Activated T-cell treated with anti-CD3 and anti-CD28 coated beads, Interleukin-2, amount 50 U/mL, for 24 hours (primary cell): Measurements from ENCODE around the gene DHFR2.
"Not testable (repeated sequence)": the region's sequence is repeated elsewhere in the genome, so short reads cannot be mapped to it uniquely, and the experiment has no call there.

Experiments used
- DNase-seq: peaks from one replicate; pipeline ENCODE4 v3.0.0-alpha.2; 2020
- H3K27ac Mint-ChIP-seq: 2 replicates; pipeline ENCODE4 v1.8.0; 2020; ENCODE audit warnings: mild to moderate bottlenecking, mixed read lengths
- H3K27me3 Mint-ChIP-seq: 2 replicates; pipeline ENCODE4 v1.8.0; 2020; ENCODE audit warnings: mixed read lengths
- H3K36me3 Mint-ChIP-seq: 2 replicates; pipeline ENCODE4 v1.8.0; 2020; ENCODE audit warnings: low read depth, mixed read lengths
- H3K4me1 Mint-ChIP-seq: 2 replicates; pipeline ENCODE4 v1.8.0; 2020; ENCODE audit warnings: low read depth, mixed read lengths
- H3K4me3 Mint-ChIP-seq: 2 replicates; pipeline ENCODE4 v1.8.0; 2020; ENCODE audit warnings: mild to moderate bottlenecking, moderate library complexity, mixed read lengths
- H3K9me3 Mint-ChIP-seq: 2 replicates; pipeline ENCODE4 v1.8.0; 2020; ENCODE audit warnings: mixed read lengths

Gene DHFR2

GRCh38 chr3:94044100-94044936 is 18.4 kb downstream of the DHFR2 start:
- not testable (repeated sequence) for H3K4me1 Mint-ChIP-seq, H3K4me3 Mint-ChIP-seq, H3K9me3 Mint-ChIP-seq, H3K27ac Mint-ChIP-seq, H3K27me3 Mint-ChIP-seq, DNase-seq
- H3K36me3 Mint-ChIP-seq: peaks cover 24% of the 10 kb centered on the region

DNA sequence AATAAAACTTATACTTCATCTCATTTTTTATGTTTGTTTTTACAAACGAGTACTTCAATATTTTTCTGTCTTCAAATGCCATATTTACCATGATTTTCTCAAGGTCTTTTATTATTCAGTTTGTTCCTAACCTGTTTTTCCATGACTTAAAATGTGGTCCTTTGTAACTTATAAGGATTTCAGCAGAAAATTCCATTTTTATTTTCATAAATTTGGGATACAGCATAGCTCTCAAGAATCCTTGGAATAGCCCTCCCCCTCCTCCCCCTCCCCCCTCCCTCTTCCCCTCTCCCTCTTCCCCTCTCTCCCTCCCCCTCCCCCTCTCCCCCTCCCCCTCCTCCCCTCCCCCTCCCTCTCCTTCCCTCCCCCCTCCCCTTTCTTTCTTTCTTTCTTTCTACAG is 19.4 kb downstream of the DHFR2 start:
- Mint-ChIP-seq H3K9me3 (no peaks in the 10 kb centered on the region), H3K36me3 (peaks cover 24% of the 10 kb centered on the region), H3K4me3 (no peak overlapping the region), H3K4me1 (peaks cover 2% of the 10 kb centered on the region), H3K27ac (peak overlapping the region; percentile 81), H3K27me3 (no peaks in the 10 kb centered on the region)
- no peak for DNase-seq

- Mint-ChIP-seq H3K27me3 (no peaks in the 10 kb centered on the region), H3K9me3 (no peaks in the 10 kb centered on the region), H3K4me1 (no peaks in the 10 kb centered on the region), H3K27ac (no peak overlapping the region), H3K4me3 (no peak overlapping the region), H3K36me3 (peaks cover 15% of the 10 kb centered on the region)
- DNase-seq: no peak
These were observed 25.7 kb downstream of the DHFR2 start for GRCh38 chr3:94036909-94037507.

DNA sequence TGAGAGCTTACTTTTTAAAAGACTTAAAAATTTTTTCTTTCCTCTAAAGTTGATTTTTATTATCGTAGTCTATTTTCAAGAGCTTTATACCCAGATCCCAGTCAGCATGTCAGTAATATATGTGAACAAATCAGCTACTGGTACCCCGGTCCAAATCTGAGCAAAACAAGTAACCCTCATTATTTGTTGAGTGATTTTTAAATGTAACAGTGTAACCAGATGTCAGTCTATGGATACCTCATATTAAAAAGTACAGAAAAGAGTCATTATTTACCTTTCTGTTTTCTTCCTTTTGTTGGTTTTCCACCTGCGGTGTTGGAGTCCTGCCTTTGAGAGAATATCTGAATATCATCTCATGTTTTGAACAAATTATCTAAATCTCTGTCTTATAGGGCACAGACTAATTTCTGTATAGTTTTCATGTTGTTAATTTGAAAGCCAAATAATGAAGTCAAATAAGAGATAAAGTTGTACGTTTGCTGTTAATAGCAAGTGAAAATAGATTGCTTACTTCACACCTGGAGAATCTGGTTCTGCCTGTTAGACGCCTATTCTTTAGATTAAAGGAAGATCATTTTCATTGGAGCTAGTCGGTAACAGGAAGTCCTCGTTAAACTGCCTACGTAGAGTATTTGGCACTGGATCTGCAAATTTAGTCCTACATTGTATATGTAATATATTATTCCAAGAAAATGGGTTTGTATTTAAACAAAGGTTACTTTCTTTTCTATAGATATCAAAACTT is 34.5 kb downstream of the DHFR2 start, which contains the start of gene STX19:
TSS of gene STX19 (minus strand) at position 505 of the 745 bp plus-strand sequence. CDS start 13,328 bp downstream, outside the sequence.
- Mint-ChIP-seq H3K27me3 (no peaks in the 10 kb centered on the region), H3K9me3 (no peaks in the 10 kb centered on the region)

GRCh38 chr3:94026623-94027022 is 36.1 kb downstream of the DHFR2 start:
- H3K9me3 Mint-ChIP-seq: no peaks in the 10 kb centered on the region
- H3K4me1 Mint-ChIP-seq: no peaks in the 10 kb centered on the region
- H3K36me3 Mint-ChIP-seq: peaks cover 7% of the 10 kb centered on the region
- no peak overlapping the region for H3K27ac Mint-ChIP-seq
- no peak overlapping the region for H3K4me3 Mint-ChIP-seq
- DNase-seq: no peak
- H3K27me3 Mint-ChIP-seq: no peaks in the 10 kb centered on the region

More for the DNA sequence above, 34.5 kb downstream of the DHFR2 start, which contains the start of gene STX19:
- DNase-seq: no peak
- Mint-ChIP-seq H3K4me1 (no peaks in the 10 kb centered on the region), H3K36me3 (peaks cover 5% of the 10 kb centered on the region), H3K4me3 (no peak within 1 kb of the TSS), H3K27ac (no peak within 1 kb of the TSS)

DNA sequence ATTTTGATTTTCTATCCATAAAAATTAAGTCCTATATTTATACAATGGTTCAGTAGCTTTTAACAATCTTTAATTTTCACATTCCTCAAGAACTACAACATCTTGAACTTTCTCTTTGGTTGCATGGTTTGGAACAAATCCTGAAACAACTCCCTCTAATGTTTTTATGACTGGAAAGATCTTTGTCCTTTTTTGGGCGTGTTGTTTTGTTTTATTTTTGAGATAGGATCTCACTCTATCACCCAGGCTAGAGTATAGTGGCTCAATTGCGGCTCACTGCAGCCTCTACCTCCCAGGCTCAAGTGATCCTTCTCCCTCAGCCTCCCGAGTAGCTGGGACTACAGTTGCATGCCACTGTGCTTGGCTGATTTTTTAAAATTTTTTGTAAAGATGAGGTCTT is 38.3 kb downstream of the DHFR2 start:
- no peak overlapping the region for H3K4me3 Mint-ChIP-seq

DNA sequence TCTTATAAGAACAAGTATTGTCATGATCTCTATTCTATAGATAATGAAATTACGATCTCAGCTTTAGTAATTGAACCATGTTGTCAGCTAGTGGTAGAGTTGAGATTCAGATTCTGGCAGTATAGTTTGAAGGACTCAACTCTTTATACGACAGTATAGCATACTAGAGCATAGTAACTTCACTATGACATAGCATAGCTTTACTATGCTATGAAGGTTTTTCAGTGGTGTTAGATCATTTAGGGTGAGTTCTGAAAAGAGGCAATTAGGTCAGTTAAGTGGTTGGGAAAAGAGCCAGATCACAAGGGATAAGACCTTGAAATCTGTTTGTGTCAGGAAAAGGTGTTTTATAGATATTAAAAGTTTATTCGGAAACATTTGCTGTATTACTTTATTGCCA is 42.4 kb downstream of the DHFR2 start:
- no peaks in the 10 kb centered on the region for H3K4me1 Mint-ChIP-seq
- H3K9me3 Mint-ChIP-seq: no peaks in the 10 kb centered on the region
- H3K4me3 Mint-ChIP-seq: no peak overlapping the region
- no peak for DNase-seq
- H3K27me3 Mint-ChIP-seq: no peaks in the 10 kb centered on the region
- H3K36me3 Mint-ChIP-seq: peaks cover 12% of the 10 kb centered on the region
- H3K27ac Mint-ChIP-seq: no peak overlapping the region

More for the DNA sequence above, 38.3 kb downstream of the DHFR2 start:
- Mint-ChIP-seq H3K9me3 (no peaks in the 10 kb centered on the region), H3K27me3 (no peaks in the 10 kb centered on the region), H3K36me3 (peaks cover 8% of the 10 kb centered on the region), H3K4me1 (no peaks in the 10 kb centered on the region), H3K27ac (no peak overlapping the region)
- no peak for DNase-seq

- Mint-ChIP-seq H3K36me3 (peaks cover 14% of the 10 kb centered on the region), H3K4me1 (peaks cover 6% of the 10 kb centered on the region), H3K27ac (no peak overlapping the region), H3K4me3 (no peak overlapping the region), H3K27me3 (no peaks in the 10 kb centered on the region), H3K9me3 (no peaks in the 10 kb centered on the region)
- DNase-seq: no peak
These were observed 43.1 kb downstream of the DHFR2 start for GRCh38 chr3:94019659-94020058.

DNA sequence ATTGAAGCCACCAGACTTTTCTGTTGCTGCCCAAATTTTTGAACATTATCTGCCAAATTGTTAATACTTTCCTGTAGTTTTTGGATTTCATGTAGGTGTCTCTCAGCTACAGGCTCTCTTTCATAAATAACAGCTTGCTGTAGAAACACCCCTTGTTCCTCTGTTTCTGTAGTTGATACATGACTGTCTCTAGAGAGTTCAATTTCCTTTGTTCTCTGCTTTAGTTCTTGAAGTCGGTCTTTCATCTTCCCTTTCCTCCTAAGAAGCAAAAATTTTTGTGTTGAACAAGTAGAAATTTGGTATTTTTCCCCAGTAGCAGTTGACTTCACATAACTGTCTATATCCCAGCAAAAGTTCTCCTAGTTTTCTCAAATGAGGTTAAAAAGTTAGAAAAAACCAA is 47.7 kb downstream of the DHFR2 start:
- Mint-ChIP-seq H3K4me3 (no peak overlapping the region), H3K4me1 (peaks cover 34% of the 10 kb centered on the region), H3K9me3 (no peaks in the 10 kb centered on the region), H3K27ac (no peak overlapping the region), H3K27me3 (no peaks in the 10 kb centered on the region), H3K36me3 (peaks cover 28% of the 10 kb centered on the region)
- DNase-seq: no peak

DNA sequence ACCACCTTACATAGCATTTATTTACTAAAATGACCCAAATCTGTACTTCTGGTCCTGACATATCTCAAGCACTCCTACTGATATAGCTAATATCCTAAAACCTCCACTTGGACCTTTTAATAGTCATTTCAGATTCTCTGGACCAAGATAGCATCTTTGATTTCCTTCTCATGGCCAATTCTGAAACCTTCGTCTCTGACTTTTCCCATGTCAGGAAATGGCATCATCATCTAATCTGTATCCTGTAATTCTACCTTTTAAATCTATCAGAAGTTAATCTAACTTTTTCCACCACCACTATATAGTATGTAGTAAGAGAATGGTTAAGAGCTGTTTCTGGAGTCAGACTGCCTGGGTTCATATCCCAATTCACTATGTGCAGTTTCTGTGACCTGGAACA is 50.5 kb downstream of the DHFR2 start:
- Mint-ChIP-seq H3K27ac (peak overlapping the region; percentile 92), H3K27me3 (no peaks in the 10 kb centered on the region), H3K4me3 (peak overlapping the region; percentile 32), H3K4me1 (peaks cover 53% of the 10 kb centered on the region), H3K36me3 (peaks cover 33% of the 10 kb centered on the region), H3K9me3 (no peaks in the 10 kb centered on the region)
- DNase-seq: no peak

DNA sequence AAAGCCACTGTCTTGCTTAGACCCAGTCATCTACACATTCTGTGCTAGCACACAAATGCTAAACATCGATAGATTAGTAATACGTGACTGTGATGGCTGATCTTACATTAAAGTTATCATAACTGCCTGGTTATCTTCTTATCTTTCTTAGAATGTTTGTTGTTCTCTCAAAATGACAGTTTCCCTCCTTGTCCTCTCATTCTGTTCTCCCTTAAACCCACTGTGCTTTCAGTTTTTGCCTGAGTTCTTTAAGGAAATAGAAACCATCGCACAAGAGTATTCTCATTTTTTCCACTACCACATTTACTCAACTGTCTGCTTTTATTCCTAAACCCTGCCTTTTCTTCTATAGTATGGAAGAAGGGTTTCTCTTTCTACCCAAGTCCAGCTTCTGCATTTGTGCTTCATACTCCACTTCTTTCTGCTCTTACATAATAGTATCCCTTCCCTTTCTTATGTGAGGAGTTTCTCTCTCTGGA is 51.4 kb downstream of the DHFR2 start:
- H3K4me1 Mint-ChIP-seq: peaks cover 53% of the 10 kb centered on the region
- peak overlapping the region; percentile 92 for H3K27ac Mint-ChIP-seq
- H3K27me3 Mint-ChIP-seq: no peaks in the 10 kb centered on the region
- no peaks in the 10 kb centered on the region for H3K9me3 Mint-ChIP-seq
- peak overlapping the region; percentile 32 for H3K4me3 Mint-ChIP-seq
- no peak for DNase-seq
- peaks cover 38% of the 10 kb centered on the region for H3K36me3 Mint-ChIP-seq

DNA sequence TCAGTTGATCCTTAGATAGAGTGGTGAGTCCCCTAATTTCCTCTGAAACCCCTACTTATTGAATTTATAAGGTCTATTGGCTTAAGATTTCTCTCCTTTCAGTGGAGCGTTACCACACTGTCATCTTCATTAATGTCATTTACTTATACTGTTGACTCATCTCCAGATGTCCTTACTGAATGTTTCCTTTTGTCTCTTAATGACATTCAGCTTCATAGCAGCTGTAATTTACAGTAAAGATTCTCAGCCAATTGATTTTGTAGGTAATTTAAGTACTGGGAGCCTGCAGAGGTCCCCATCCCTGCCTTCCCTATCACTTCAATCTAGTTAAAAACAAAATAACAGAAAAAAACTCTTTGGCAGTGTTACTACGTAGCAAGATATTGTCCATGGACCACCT is 53.1 kb downstream of the DHFR2 start:
- no peaks in the 10 kb centered on the region for H3K9me3 Mint-ChIP-seq
- no peaks in the 10 kb centered on the region for H3K27me3 Mint-ChIP-seq
- DNase-seq: no peak
- peak overlapping the region; percentile 71 for H3K27ac Mint-ChIP-seq
- peaks cover 36% of the 10 kb centered on the region for H3K36me3 Mint-ChIP-seq
- H3K4me1 Mint-ChIP-seq: peaks cover 47% of the 10 kb centered on the region
- H3K4me3 Mint-ChIP-seq: no peak overlapping the region

GRCh38 chr3:94008253-94008652 is 54.5 kb downstream of the DHFR2 start:
- Mint-ChIP-seq H3K36me3 (peaks cover 33% of the 10 kb centered on the region), H3K4me3 (no peak overlapping the region), H3K4me1 (peaks cover 47% of the 10 kb centered on the region), H3K27me3 (no peaks in the 10 kb centered on the region), H3K27ac (no peak overlapping the region), H3K9me3 (no peaks in the 10 kb centered on the region)
- DNase-seq: no peak
